NCI-H1417 treated with DMSO at 0.1 percent for 48 hours (cell line): ENCODE data around the gene MYBPH.

Experiments
- DNase-seq: peaks from one replicate; lab custom pipeline; 2025; lab: John Stamatoyannopoulos, UW

Gene MYBPH

DNA sequence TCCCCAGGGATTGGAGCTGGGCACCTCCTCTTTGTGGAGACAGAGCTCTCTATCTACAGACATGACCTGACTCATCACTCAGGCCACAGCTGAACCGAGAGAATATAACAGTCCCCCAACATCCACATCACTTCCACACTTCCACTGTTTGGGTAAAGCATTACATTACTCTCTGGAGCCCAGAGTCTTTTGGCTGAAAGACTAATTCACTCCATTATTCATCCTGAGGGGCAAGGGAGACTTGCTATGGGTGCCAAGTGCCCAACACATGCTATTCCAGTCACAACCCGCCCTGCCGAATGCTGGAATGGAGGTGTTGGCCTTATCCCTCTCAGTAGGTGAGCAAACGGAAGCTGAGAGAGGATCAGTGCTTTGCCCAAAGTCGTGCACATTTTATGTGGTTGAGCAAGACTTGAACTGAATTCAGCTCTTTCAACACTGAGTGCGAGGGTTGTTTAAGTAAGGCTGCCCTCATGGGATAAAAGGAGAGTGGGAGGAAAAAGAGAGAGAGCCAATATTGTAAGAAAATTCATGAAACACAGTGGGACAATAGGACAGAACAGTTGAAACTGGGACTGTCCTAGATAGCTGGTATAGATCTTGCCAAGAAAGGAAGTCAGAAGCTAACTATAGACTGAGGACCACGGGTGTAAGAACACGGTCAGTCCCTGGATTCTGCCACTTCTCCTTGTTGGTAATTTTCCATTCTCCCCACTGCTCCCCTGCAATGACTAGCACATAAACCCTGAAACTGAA lies 24.4 kb upstream of the MYBPH start:
- DNase-seq: no peak

DNA sequence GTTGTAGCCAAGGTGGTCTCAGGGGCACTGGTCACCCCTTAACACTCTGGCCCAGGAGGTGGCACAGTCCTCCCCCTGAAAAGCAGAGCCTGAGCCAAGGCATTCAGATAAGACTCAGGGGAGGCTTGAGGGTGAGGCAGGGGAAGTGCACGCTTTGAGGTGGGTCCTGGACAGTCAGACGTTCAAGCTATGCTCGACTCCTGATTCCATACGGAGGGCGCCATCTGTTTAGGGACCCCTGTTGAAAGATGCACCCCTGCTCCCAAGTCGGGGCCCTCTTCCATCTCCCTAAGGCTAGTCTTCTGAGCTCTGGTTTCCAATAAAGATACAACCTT lies 23.8 kb upstream of the MYBPH start:
- no peak for DNase-seq

DNA sequence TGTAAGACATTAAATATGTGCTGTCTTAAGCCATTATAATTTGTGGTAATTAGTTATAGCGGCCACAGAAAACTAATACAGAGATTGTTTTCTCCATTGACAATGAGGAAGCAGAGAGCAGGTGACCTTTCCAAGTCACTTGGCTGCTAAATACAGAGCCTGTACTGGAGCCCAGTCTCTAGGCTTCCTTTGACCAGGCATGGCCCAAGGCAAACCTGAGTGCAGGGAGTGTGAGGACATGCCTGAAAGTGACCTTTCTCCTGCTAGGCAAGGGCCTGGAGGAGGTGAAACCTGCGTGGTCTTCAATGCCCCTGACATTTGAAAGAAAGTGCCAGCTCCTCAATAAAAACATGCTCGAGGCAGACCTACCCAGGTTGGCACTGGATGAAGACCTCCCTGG lies 23.4 kb upstream of the MYBPH start:
- DNase-seq: no peak

DNA sequence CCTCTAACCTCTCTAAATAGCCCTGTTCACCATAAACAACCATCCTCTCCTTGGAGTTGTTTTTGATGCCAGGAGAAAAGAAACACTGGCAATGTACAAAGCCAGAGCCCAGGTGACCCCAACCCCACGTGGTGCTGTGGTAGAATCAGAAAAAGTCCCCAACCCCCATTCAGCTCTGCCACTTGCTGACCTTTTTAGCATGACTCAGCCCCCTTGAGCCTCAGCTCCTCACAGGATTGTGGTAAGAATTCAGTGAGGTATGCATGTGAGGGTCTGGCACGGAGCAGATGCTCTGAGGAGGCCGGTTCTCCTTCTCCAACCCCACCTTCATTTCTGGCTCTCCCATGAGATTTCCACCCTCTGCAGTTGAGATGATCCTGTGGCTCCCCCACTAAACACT lies 22.0 kb upstream of the MYBPH start:
- no peak for DNase-seq

DNA sequence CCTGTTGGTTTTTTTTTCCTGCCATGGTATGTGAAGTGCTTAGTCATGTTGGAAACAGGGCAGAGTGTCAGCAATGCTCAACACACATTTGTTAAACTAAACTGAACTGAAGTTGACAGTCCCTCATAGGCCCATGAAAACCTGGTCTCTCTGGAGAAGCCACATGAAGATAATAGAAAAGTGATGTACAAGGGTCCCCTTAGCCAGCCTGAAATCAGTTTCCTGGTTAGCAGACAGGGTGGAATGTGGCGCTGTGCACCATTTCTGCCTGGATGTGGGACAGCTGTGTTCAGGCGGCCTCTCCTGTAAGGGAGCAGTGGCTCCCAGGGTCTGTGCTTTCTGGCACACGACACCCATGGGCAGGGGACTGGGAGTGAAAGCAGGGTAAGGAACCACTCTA lies 20.7 kb upstream of the MYBPH start:
- DNase-seq: no peak

DNA sequence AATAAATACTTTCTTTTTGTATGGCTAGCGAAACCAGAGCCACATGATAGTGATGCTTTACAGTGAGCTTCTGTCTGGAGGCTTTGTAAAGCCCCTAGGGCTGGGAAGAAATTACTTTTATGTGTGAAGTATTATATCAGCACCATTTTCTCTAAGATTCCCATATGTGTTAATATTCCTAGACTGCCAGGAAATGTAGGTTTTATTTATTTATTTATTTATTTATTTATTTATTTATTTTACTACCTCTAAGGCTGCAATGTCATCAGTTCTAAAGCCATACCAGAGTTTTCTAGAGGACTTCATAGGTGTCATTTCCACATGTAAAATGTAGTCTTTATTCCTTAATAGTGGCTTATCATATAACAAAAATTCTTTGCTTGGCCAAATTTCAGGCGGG lies 15.3 kb upstream of the MYBPH start:
- DNase-seq: no peak

DNA sequence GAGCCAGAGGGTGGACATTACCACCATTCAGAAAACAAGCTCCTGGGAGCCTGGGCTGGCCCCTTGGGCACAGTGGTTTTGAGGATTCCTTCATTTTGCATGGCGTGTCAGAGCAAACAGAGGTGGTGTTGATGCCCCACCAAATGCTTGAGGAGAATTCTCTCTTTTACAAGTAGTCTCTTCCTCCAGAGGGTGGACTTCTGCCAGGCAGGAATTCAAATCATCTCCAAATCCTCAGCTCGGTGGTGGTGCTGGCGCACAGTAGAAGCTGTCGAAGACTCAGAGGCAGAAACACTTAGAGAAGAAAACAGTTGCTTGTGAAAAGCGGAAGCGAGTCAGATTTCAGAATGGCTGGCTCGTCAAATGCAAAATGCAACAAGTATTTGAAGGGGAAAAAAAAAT lies 14.3 kb upstream of the MYBPH start:
- DNase-seq: no peak

DNA sequence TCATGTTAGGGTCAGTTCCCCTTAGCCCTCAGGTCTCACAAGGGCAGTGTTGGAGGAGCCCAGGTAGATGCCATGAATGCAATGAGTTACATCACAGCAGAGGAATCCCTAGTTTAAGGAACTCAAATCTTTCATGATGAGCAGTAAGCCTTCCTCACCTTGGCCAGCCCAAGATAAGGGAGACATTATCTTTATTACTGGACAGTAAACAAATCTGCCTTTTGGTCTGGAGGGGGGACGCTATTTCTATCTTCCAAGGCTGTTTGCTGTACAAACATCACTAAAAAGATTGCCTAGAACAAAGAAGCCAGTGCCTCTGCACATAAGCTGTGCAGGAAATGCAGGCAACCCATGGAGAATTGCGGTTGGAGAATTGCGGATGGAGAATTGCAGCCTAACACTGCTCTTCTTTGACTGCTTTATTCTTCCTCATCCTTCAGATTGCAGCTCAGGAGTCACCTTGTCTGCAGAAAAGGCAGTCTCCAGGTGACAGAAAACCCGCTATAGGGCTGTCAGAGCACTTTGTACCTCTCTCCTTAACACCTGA lies 13.1 kb upstream of the MYBPH start:
- no peak for DNase-seq

DNA sequence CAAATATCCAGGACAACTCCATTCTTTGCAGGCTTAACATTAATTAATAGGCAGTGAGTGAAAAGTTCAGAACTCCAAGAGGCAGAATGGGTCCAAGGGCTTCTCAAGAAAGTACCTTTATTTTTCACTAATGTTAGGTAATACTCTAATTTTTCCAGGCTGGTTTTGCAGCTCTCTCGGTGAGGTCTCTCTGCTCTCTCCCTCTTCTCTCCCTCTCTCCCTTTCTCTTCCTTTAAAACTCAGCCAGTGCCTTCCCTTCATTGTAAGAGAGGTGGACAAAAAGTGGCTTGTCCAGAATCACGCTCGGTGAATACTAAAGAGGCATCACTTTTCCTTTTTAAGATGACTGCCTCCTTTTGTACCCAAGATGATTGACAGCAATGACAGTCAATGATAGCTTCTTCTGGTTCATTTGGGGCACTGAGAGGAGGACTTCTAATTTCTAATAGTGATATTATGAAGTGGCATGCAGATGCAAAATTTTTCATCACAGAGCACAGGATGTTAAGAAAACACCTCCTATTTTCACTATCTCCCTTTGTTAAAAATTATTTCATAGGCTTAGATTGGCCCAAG lies 12.2 kb upstream of the MYBPH start:
- DNase-seq: no peak

DNA sequence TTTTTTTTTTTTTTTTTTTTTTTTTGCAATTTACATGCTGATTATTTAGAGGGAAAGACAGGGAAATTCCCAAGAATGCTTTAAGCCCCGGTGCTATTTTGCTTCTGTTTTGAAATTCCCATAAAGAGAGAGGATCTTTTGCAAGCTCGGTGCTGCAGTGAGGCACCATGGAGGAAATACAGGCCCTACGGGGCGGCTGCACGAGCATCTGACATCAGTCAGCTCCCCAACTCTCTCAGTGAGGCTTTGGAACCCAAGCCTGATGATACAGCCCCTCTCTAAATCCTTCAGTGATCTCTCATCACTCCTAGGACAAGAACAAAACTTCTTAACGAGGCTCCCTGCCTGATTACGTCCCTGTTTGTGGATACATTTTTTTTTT lies 11.7 kb upstream of the MYBPH start:
- DNase-seq: no peak

DNA sequence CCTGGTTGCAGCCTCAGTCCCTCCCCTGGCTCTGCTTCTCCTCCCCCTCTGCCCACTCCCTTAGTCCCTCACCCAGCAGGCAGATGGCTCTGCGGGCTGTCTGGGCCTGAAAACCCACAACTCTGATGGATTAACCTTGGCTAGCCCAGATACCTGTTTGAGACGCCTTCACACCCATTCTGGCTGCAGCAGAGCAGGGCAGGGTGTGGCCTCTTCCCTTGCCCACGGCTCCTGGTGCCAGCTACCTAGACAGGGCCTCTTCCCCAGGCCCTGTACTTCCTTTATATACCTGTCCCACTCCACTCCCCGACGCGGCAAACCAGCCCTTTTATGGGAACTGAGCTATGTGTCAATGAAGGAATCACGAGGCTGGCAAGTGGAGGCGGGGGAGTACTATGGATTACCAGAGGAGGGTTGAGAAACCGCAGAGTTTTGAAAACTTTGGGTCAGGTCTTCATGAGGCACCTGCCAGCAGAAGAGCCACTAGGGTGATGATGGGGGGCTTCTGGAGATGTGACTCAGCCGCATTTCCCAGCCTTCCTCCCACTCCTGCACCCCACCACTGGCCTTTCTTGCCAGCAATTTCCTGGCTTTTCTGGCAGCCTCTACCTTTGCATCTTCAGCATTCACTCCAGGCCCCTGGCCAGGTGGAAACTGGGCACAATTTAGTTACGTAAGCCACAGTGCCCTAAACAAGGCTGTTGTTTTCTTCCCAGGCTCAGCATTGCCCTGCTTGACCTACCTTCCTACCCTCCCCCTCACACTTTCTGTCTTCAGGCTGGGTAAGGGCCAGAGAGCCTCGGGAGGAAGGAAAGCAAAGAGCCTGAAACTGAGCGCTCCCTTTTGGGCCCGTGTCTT lies 11.0 kb upstream of the MYBPH start, which contains the start of gene CHI3L1:
Gene CHI3L1, minus strand, starts transcription at position 259 of the 858 bp plus-strand sequence. Its CDS starts 81 bp downstream, at position 178.
- DNase-seq: no peak

DNA sequence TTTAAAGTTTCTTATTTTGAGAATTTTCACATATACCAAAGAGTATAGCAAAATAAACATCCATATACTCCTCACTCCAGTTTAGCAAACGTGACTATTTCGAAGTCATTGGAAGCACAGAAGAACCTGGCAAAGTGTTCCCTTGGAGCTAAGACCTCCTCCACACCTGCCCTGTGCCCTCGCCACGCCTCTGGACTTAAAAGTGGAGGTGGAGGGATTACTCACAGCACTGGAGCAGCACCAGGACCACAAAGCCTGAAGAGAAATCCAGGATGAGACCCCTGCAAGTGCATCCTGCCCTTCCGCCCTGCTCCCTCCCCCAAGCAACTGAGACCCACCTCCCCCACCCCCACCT lies 10.4 kb upstream of the MYBPH start:
- DNase-seq: no peak

DNA sequence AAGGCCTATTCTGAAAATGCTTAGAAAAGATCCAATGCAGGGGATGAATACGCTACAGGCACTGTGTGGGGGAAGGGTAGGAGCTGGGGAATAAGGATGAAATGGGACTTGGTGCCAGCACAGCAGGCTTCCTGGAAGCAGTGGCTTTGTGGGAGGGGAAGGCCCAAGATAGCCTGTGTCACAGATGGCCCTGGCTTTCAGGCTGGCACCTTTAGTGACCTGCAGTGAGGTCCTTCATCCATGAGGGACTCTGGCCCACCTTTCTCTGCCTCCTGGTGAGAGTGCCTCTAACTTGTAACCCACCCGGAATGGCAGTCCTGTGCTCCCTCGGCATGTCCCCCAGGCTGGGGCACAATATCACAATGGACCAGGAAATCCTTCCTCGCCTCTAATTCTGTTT lies 10.0 kb upstream of the MYBPH start:
- DNase-seq: no peak

DNA sequence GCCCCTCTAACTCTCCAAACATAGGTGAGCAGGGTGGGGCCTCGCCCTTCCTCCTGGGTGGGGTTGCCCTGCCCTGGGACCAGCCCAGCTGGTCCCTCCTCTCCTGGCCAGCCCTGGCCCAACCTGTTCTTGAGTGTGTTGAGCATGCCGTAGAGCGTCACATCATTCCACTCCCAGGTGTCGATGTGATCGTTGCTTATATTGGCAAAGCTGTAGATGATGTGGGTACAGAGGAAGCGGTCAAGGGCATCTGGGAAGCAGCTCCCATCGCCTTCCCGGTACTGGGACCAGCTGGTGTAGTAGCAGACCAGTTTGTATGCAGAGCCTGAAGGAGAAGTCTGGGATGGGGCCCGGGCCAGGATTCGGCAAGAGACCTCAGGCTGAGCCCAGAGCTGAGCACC lies 9.4 kb upstream of the MYBPH start:
- no peak for DNase-seq

DNA sequence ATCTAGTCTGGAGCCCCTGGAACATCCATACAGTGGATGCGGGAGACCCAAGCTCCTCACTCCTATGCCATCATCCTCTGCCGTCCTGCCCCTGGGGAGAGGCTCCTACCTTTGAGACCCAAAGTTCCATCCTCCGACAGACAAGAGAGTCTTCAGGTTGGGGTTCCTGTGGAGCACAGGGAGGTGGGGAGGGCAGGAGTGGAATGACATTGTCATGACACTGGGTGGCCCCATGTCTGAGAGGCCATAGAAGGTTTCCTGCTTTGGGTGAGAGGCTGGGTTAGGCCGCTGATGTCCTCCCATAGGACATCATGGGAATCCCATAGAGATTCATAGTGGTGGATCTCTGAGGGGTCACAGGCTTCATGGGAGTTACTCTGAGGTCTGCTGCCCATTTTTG lies 8.8 kb upstream of the MYBPH start:
- no peak for DNase-seq

DNA sequence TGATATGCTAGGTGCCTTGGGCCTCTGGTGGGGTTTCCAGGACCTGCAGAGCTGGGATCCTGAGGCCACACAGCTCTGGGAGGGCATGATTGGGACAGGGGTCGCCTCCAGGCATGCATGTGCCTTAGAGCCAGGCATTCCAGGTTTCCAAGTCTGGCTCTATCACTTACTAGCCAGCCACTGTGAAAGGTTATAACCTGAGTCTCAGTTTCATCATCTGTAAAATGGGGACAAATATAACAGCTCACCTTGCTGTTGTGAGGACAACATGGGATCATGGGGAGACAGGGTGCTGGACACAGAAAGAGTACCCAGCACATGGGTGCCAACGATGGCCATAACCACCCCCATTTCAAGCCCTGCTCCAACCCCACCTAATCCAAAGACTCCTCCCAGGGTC lies 8.2 kb upstream of the MYBPH start:
- no peak for DNase-seq

DNA sequence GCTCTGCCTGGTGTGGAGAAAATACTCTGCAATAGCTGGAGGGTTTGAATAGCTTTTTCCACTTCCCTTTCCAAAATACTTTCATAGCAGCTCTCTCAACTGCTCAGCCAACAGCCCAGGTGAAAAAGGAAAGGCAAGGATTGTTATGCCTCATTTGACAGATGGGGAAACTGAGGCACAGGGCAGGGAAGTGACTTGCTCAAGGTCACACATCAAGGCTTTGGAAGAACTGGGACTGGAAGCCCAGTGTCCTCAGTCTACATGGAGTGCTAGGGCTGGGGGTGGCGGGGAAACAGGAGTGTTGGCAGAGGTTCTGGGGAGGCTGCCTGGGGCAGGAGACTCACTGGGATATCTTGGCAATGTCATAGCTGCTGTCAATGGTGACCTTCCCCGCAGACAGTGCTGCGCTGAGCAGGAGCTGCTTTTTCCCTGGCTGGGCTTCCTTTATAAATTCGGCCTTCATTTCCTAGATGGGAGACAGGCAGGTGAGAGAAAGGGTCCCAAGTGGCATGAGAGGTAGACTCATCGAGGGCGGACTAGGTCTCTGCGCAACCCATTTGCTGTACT lies 6.8 kb upstream of the MYBPH start:
- no peak for DNase-seq

DNA sequence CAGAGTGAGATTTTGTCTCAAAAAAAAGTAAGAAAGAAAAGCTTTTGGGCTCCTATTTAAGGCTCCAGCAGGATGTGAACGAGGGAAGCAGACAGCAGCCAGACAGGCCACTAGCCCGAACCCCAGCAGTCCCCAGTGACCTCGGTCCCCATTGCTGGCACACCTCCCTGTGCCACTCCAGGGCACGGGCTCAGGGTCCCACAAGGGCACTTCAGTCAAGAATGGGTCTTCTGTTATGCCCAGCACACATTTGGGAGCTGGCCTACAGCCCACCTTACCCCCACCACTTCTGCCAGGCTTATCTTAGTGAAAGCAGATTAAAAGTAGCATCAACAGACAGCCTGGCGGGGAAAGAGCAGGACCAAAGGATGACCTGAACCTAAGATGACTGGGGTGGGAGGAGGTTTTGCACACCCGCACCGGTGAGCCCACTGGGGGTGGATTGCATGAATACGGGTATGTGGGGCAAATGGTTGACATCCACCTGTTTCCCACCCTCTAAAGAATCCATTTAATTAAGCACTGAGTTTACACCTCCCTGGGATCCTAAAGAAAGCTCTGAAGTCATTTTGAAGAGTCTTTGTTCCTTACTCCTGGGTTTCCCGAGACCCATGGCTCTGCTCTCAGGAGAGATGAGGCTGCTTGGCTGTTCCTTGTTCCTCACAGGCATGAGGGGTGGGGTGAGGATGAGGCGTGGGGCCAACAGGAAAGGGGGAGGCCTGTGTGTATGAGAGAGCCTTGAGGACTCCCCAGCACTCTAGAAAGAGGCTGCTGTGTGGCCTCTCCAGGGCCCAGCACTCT lies 6.2 kb upstream of the MYBPH start:
- no peak for DNase-seq

DNA sequence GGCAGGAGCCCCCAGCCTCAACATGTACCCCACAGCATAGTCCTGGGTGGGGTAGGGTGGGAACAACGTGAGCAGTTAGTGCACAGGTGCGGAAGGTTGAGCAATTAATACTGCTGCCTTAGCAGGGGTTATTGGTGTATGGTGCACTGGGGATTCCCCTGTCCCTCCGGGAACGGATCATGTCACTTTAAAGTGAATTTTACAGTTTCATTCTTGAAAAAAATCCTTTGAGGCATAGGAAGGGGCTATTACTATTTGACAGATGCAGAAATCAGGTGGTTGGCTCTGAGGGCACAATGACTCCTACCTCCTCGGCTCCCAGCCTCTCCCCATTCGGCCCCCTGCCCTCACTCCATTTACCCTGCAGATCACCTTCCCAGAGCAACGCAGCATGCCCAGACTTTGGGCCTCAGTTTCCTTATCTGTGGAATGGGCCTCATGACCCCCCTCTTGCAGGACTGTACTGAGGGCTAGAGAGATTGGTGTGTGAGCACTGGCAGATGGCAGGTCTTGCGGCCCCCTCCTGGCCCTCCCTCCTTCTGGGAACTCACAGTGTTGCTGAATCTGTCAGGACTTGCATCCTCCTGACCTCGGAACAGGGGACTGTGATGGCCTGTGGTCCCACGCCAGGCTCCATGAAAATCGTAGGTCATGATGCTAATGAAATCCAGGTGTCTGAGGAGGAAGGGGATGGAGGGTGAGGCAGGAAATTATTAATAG lies 5.1 kb upstream of the MYBPH start:
- no peak for DNase-seq

DNA sequence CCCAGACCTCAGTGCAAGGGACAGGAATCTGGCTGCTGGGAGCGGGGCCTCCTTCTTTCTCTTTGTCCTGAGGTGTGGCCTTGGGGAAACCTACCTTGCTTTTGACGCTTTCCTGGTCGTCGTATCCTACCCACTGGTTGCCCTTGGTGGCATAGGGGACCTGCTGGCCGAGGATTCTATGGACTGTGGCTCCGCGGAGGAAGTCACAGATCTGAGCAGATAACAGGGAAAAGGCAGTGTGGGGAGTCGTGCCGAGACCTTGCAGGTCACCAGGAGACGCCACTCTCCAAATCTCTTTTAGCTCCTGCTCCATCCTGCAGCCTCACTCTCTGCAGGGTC lies 4.0 kb upstream of the MYBPH start:
- no peak for DNase-seq
